H1 (cell line): Measurements from ENCODE around the gene GPRIN1. TPM values are rescaled to one million over a fixed set of nuclear protein-coding genes. Genes with fewer than 3 reads are reported as not detected.
A peak's percentile ranks its signal among the peaks of the same experiment; 100 is the strongest.

Source experiments
- CTCF ChIA-PET: fragments of 300-600 bp; sonication (Branson Sonifier 250); formaldehyde crosslinking; loops from one replicate; lab custom pipeline; 2021; ENCODE audit not compliant: partially characterized antibody; lab: Charles Lee
- POLR2A ChIA-PET: fragments of 300-600 bp; sonication (Branson Sonifier 250); formaldehyde crosslinking; loops from one replicate; lab custom pipeline; 2021; ENCODE audit warnings: inconsistent platforms; ENCODE audit not compliant: partially characterized antibody; lab: Charles Lee
- DNase-seq, 2 experiments: peaks; one replicate each; pipeline versions ENCODE4 v3.0.0 to v3.0.0-alpha.2; 2010 to 2022; ENCODE audit warnings: low spot score in 2 of 2, low read depth in 1 of 2, mixed read lengths in 1 of 2
- FAIRE-seq: peaks from 2 replicates; lab custom pipeline; 2011; peaks lifted over from hg19 to GRCh38; lab: Jason Lieb, UNC
- H2AFZ ChIP-seq: 2 replicates; pipeline ENCODE4 v1.8.1; 2012; ENCODE audit warnings: low read length, inconsistent platforms
- H2AK5ac ChIP-seq: 2 replicates; pipeline ENCODE4 v1.6.1; 2013; ENCODE audit warnings: low read depth, low read length
- H2BK120ac ChIP-seq: replicated peaks from 2 replicates; pipeline ENCODE3; 2013; ENCODE audit warnings: low read depth, low read length, inconsistent platforms
- H2BK12ac ChIP-seq: 2 replicates; pipeline ENCODE4 v1.6.1; 2013; ENCODE audit warnings: low read depth, low read length
- H2BK15ac ChIP-seq: 2 replicates; pipeline ENCODE4 v1.6.1; 2013; ENCODE audit warnings: low read length
- H2BK20ac ChIP-seq: 2 replicates; pipeline ENCODE4 v1.6.1; 2013; ENCODE audit warnings: low read length
- H2BK5ac ChIP-seq: 2 replicates; pipeline ENCODE4 v1.6.1; 2013; ENCODE audit warnings: low read depth, low read length
- H3K14ac ChIP-seq: 2 replicates; pipeline ENCODE4 v1.6.1; 2013; ENCODE audit warnings: inconsistent platforms; ENCODE audit not compliant: insufficient read length
- H3K18ac ChIP-seq: 2 replicates; pipeline ENCODE4 v1.6.1; 2013; ENCODE audit warnings: low read length; ENCODE audit errors: extremely low read depth
- H3K23ac ChIP-seq: 2 replicates; pipeline ENCODE4 v1.6.1; 2013; ENCODE audit warnings: inconsistent platforms; ENCODE audit not compliant: insufficient read length
- H3K23me2 ChIP-seq: 2 replicates; pipeline ENCODE4 v1.6.1; 2013; ENCODE audit warnings: low read depth, low read length
- H3K27ac ChIP-seq: 2 replicates; pipeline ENCODE4 v1.6.1; 2011; ENCODE audit warnings: low read depth, low read length, inconsistent platforms
- H3K27me3 ChIP-seq, 4 experiments: replicated peaks in 1 of 4; 1 replicate in 1 of 4; 2 replicates in 3 of 4; pipeline versions ENCODE4 v1.6.1 to v1.8.1; 2011 to 2013; ENCODE audit warnings: low read length in 3 of 4, mild to moderate bottlenecking in 3 of 4, inconsistent platforms in 2 of 4, mixed read lengths in 2 of 4, moderate library complexity in 1 of 4; ENCODE audit not compliant: control insufficient read depth in 3 of 4, insufficient read depth in 3 of 4; ENCODE audit errors: extremely low read depth in 1 of 4
- H3K36me3 ChIP-seq, 4 experiments: 2 replicates each; pipeline versions ENCODE4 v1.6.1 to v1.8.1; 2011 to 2013; ENCODE audit warnings: mild to moderate bottlenecking in 4 of 4, low read length in 3 of 4, moderate library complexity in 2 of 4, control low read depth in 1 of 4, inconsistent platforms in 1 of 4; ENCODE audit not compliant: insufficient read depth in 4 of 4, control insufficient read depth in 2 of 4
- H3K4ac ChIP-seq: replicated peaks from 2 replicates; pipeline ENCODE3; 2013; ENCODE audit warnings: low read length, low read depth, mixed read lengths, inconsistent platforms; ENCODE audit not compliant: insufficient read length
- H3K4me1 ChIP-seq, 4 experiments: replicated peaks in 1 of 4; 1 replicate in 1 of 4; 2 replicates in 3 of 4; pipeline versions ENCODE4 v1.6.1 to v1.8.1; 2011 to 2013; ENCODE audit warnings: low read length in 3 of 4, inconsistent platforms in 2 of 4, mixed read lengths in 1 of 4; ENCODE audit not compliant: insufficient read depth in 4 of 4, control insufficient read depth in 3 of 4
- H3K4me2 ChIP-seq, 2 experiments: 2 replicates each; pipeline versions ENCODE4 v1.6.1 to v1.8.1; 2011 to 2013; ENCODE audit warnings: low read depth in 2 of 2, low read length in 2 of 2, control low read depth in 1 of 2, inconsistent platforms in 1 of 2, mild to moderate bottlenecking in 1 of 2; ENCODE audit not compliant: insufficient read depth in 1 of 2
- H3K4me3 ChIP-seq, 4 experiments: fragments of 200-600, 300-600 bp in 1 of 4; sonication (generic), shearing (Covaris generic), sonication (Bioruptor Twin) in 1 of 4; 2 replicates each; pipeline versions ENCODE4 v1.5.1 to v1.8.1; 2011 to 2016; ENCODE audit warnings: low read length in 4 of 4, low read depth in 3 of 4, control low read depth in 2 of 4, inconsistent platforms in 2 of 4, mild to moderate bottlenecking in 2 of 4, mixed read lengths in 1 of 4, moderate library complexity in 1 of 4; ENCODE audit not compliant: insufficient read depth in 2 of 4; ENCODE audit errors: extremely low read depth in 1 of 4
- H3K56ac ChIP-seq: replicated peaks from 2 replicates; pipeline ENCODE3; 2013; ENCODE audit warnings: low read depth, mild to moderate bottlenecking, mixed read lengths, low read length, inconsistent platforms; ENCODE audit not compliant: insufficient read length
- H3K79me1 ChIP-seq: 2 replicates; pipeline ENCODE4 v1.6.1; 2013; ENCODE audit warnings: low read depth, low read length, control low read depth
- H3K79me2 ChIP-seq, 2 experiments: 2 replicates each; pipeline versions ENCODE4 v1.6.1 to v1.8.1; 2012 to 2013; ENCODE audit warnings: low read length in 2 of 2, mild to moderate bottlenecking in 2 of 2, inconsistent platforms in 1 of 2; ENCODE audit not compliant: insufficient read depth in 2 of 2, control insufficient read depth in 1 of 2
- H3K9ac ChIP-seq, 4 experiments: replicated peaks in 1 of 4; 1 replicate in 1 of 4; 2 replicates in 3 of 4; pipeline versions ENCODE4 v1.6.1 to v1.8.1; 2011 to 2013; ENCODE audit warnings: low read depth in 3 of 4, low read length in 3 of 4, control low read depth in 2 of 4, mild to moderate bottlenecking in 2 of 4, moderate library complexity in 2 of 4, inconsistent platforms in 1 of 4; ENCODE audit errors: extremely low read depth in 1 of 4
- H3K9me3 ChIP-seq, 2 experiments: 2 replicates each; pipeline versions ENCODE4 v1.6.1 to v1.8.1; 2012 to 2013; ENCODE audit warnings: mild to moderate bottlenecking in 2 of 2, moderate library complexity in 2 of 2, control low read depth in 1 of 2, inconsistent platforms in 1 of 2, low read depth in 1 of 2, low read length in 1 of 2, mixed read lengths in 1 of 2; ENCODE audit not compliant: insufficient read depth in 2 of 2
- H4K20me1 ChIP-seq, 2 experiments: replicated peaks in 1 of 2; 2 replicates each; pipeline versions ENCODE3 to v1.8.1; 2011 to 2013; ENCODE audit warnings: inconsistent platforms in 2 of 2, low read length in 2 of 2, mild to moderate bottlenecking in 1 of 2; ENCODE audit not compliant: insufficient read depth in 2 of 2, control insufficient read depth in 1 of 2
- H4K5ac ChIP-seq: 2 replicates; pipeline ENCODE4 v1.6.1; 2013; ENCODE audit warnings: low read length, low read depth, mixed read lengths, inconsistent platforms; ENCODE audit not compliant: insufficient read length
- H4K8ac ChIP-seq: 2 replicates; pipeline ENCODE4 v1.8.0; 2013; ENCODE audit warnings: mild to moderate bottlenecking, moderate library complexity, low read length, inconsistent platforms; ENCODE audit not compliant: insufficient read depth; ENCODE audit errors: extremely low read depth
- H4K91ac ChIP-seq: replicated peaks from 2 replicates; pipeline ENCODE3; 2013; ENCODE audit warnings: low read length, mixed read lengths, inconsistent platforms; ENCODE audit not compliant: insufficient read length
- NRF1 ChIP-seq: IDR thresholded peaks from 2 replicates; pipeline ENCODE4 v1.6.1; 2011; ENCODE audit warnings: mild to moderate bottlenecking, low read depth, low read length, improper control_type of control experiment
- SIN3A ChIP-seq, 2 experiments: IDR thresholded peaks in 1 of 2; conservative IDR thresholded peaks in 1 of 2; 2 replicates each; pipeline ENCODE4 v1.6.1; 2011 to 2012; ENCODE audit warnings: low read length in 2 of 2, improper control_type of control experiment in 1 of 2, low read depth in 1 of 2, mild to moderate bottlenecking in 1 of 2
- SIX5 ChIP-seq: IDR thresholded peaks from 2 replicates; pipeline ENCODE4 v1.6.1; 2011; ENCODE audit warnings: mild to moderate bottlenecking, low read depth, low read length
- TAF7 ChIP-seq: optimal IDR thresholded peaks from 2 replicates; pipeline ENCODE3; 2011; ENCODE audit warnings: low read depth, mild to moderate bottlenecking, inconsistent platforms, low read length, moderate library complexity, borderline replicate concordance
- ZNF274 ChIP-seq: IDR thresholded peaks from 2 replicates; pipeline ENCODE4 v1.7.0; 2012; ENCODE audit warnings: low read length, borderline replicate concordance; ENCODE audit errors: extremely low read depth
- WGBS, 2 experiments: shearing (Covaris generic) in 1 of 2; methylation state at CpG; one replicate each; pipeline versions ENCODE4 v1.1.6 to v1.1.7; 2013 to 2015; ENCODE audit warnings: low lambda C conversion rate in 2 of 2, mixed read lengths in 2 of 2, inconsistent platforms in 1 of 2, low coverage in 1 of 2, missing lambda C conversion rate in 1 of 2; ENCODE audit not compliant: insufficient replicate concordance in 2 of 2, insufficient coverage in 1 of 2, insufficient read length in 1 of 2; ENCODE audit errors: extremely low coverage in 1 of 2, missing lambda C conversion rate in 1 of 2; 5-methylcytosine and 5-hydroxymethylcytosine counted together
- polyA plus RNA-seq, 7 experiments: library from polyadenylated mRNA; depleted of rRNA in 3 of 7; stranded (reverse) in 5 of 7; unstranded in 2 of 7; fragments of >200 nt in 5 of 7; fragments of 200-250 nt in 2 of 7; gene quantifications; 1 replicate in 5 of 7; 2 replicates in 1 of 7; 4 replicates in 1 of 7; pipeline versions ENCODE4 v1.2.1 to v1.2.3, GENCODE V29; 2011 to 2013; ENCODE audit warnings: missing spikeins in 2 of 7, mixed read lengths in 2 of 7
- total RNA-seq: library from RNA; stranded (reverse); fragmentation: NEBNext Ultra II Directional; extraction: Animal tissue kit (Norgen Biotek cat#: 25700); gene quantifications from 2 replicates; pipeline ENCODE4 v1.2.1, GENCODE V29; 2021

Gene GPRIN1
- total and polyA plus RNA-seq, 2 of the 8 experiments (the other 6 are each of a cell fraction or from before 2014, with no cell fraction given) = 3.3 to 12.0 TPM

DNA sequence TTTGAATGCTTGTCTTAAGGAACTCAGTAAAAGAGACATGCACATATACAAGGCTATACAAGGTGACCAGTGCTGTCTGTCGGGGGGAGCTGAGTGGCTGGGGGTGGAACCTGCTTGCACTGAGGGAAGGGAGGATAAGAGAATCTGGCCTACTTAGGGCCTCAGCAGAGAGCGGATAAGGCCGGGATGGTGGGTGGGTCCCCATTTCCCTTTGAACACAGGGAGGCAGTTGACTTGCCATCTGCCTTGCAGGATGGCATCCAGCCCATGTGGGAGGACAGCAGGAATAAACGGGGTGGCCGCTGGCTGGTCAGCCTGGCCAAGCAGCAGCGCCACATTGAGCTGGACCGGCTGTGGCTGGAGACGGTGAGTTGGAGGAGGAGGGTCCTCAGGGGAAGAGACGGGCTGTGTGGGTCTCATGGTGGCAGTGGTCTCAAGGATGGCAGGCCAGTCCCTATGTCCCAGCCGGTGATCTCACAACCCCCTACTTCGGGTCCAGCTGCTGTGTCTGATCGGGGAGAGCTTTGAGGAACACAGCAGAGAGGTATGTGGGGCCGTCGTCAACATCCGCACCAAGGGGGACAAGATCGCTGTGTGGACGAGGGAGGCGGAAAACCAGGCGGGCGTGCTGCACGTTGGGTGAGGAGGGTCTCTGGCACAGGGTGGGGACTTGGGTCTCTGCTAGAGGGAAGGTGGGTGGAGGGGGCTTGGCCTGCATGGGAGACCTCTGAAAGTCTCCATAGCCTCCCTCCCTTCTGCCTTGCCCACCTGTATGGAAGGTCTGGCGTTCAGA, 35.1 kb upstream of the GPRIN1 start:
- Histone ChIP-seq H2BK20ac (no peak overlapping the region), H3K36me3 (no peaks in the 10 kb centered on the region), H2AK5ac (peak overlapping the region; percentile 78; the same call in 1 of the 2 replicates), H2BK120ac (no peak overlapping the region), H2BK15ac (peak overlapping the region; percentile 72; the same call in 1 of the 2 replicates), H3K9me3 (no peaks in the 10 kb centered on the region), H3K4me3 (no peak overlapping the region), H3K23ac (no peak overlapping the region), H4K8ac (no peak overlapping the region; the same call in 1 of the 2 replicates), H3K4me2 (no peak overlapping the region), H4K20me1 (peaks cover 3 to 6% of the 10 kb centered on the region in 2 experiments), H4K91ac (no peak overlapping the region), H3K79me1 (peaks cover 10% of the 10 kb centered on the region), H2BK12ac (peak overlapping the region; percentile 68; the same call in 1 of the 2 replicates), H2AFZ (no peak overlapping the region), H3K14ac (no peak overlapping the region), H3K27me3 (no peaks in the 10 kb centered on the region; a peak in 1 of 7 replicates), H3K4me1 (peaks cover 0 to 38% (median 25%) of the 10 kb centered on the region in 4 experiments; a peak in 6 of 7 replicates), H2BK5ac (no peak overlapping the region), H3K23me2 (peaks cover 7% of the 10 kb centered on the region; the same call in 1 of the 2 replicates), H3K9ac (no peak overlapping the region), H3K79me2 (peaks cover 0 to 10% of the 10 kb centered on the region in 2 experiments; a peak in 1 of 4 replicates), H3K56ac (no peak overlapping the region), H3K27ac (no peak overlapping the region), H4K5ac (no peak overlapping the region), H3K4ac (no peak overlapping the region), H3K18ac (no peak overlapping the region)
- 95% methylated on average over 22 of the region's 22 CpGs; no CpG with 5 or more reads in 1 of the 2 experiments for WGBS, 2 experiments
- no peak for FAIRE-seq
- no peak for DNase-seq
- ChIA-PET CTCF (interaction anchor here (0.6 to 4.4 kb wide), 5 partner anchors 8 to 863 kb away, joined by 3 to 14 read pairs (median 3); no protein-coding TSS in a partner anchor), POLR2A (interaction anchor here (1.2 kb wide), 1 partner anchor 15 kb away, joined by 3 read pairs; the partner anchor contains the start of gene SNCB)
- TF ChIP-seq SIX5 = no peak
- TF ChIP-seq ZNF274 = no peak
- no peak for TF ChIP-seq NRF1
- TF ChIP-seq SIN3A (conservative IDR thresholded peaks at IDR 0.05 in 1 of 2, IDR thresholded peaks at IDR 0.05 in 1 of 2; ENCODE audit: low read depth in 1 of 2, low read length in 2 of 2) = no peak
- TF ChIP-seq TAF7 = no peak
